Neural crest cell (in vitro differentiated cells): ENCODE measurements around the gene HSPA4. TPM values are rescaled to one million over a fixed set of nuclear protein-coding genes. Genes with fewer than 3 reads are reported as not detected.
"Not testable (repeated sequence)": the region's sequence is repeated elsewhere in the genome, so short reads cannot be mapped to it uniquely, and the experiment has no call there.

Experiments
- DNase-seq: peaks from one replicate; pipeline ENCODE4 v3.0.0; 2021; ENCODE audit warnings: low read depth, mixed read lengths, low spot score
- H3K27ac Mint-ChIP-seq: one replicate; pipeline ENCODE4 v1.8.0; 2021; ENCODE audit warnings: mild to moderate bottlenecking, mixed read lengths; ENCODE audit not compliant: unreplicated experiment
- H3K27me3 Mint-ChIP-seq: 2 replicates; pipeline ENCODE4 v1.8.0; 2021; ENCODE audit warnings: low read depth, mild to moderate bottlenecking, mixed read lengths
- H3K36me3 Mint-ChIP-seq: 2 replicates; pipeline ENCODE4 v1.8.0; 2021; ENCODE audit warnings: low read depth, mild to moderate bottlenecking, mixed read lengths
- H3K4me1 Mint-ChIP-seq: 2 replicates; pipeline ENCODE4 v1.8.0; 2021; ENCODE audit warnings: mixed read lengths
- H3K4me3 Mint-ChIP-seq: one replicate; pipeline ENCODE4 v1.8.0; 2021; ENCODE audit warnings: mild to moderate bottlenecking, mixed read lengths
- H3K9me3 Mint-ChIP-seq: 2 replicates; pipeline ENCODE4 v1.8.0; 2021; ENCODE audit warnings: mixed read lengths
- CTCF ChIP-seq: fragments of 200-600 bp; sonication (generic); conservative IDR thresholded peaks from 2 replicates; pipeline ENCODE4 v1.5.0; 2021; ENCODE audit warnings: antibody characterized with exemption, mild to moderate bottlenecking
- total RNA-seq: library from RNA; stranded (reverse); gene quantifications from 2 replicates; pipeline ENCODE4 v1.2.1, GENCODE V29; 2021

HSPA4 gene
- total RNA-seq, 1 donor from 2014 or later = 161 TPM

- DNase-seq = no peak
- Mint-ChIP-seq H3K9me3 (peaks cover 3% of the 10 kb centered on the region), H3K27me3 (peaks cover 3% of the 10 kb centered on the region), H3K36me3 (no peaks in the 10 kb centered on the region), H3K27ac (no peak overlapping the region), H3K4me3 (no peak overlapping the region), H3K4me1 (peaks cover 3% of the 10 kb centered on the region)
- no peak for TF ChIP-seq CTCF
These were observed 77.5 kb downstream of the HSPA4 start for GRCh38 chr5:133129289-133129688.

GRCh38 chr5:133129950-133130349 lies 78.1 kb downstream of the HSPA4 start:
- H3K27me3 Mint-ChIP-seq = peaks cover 3% of the 10 kb centered on the region

GRCh38 chr5:133130387-133131118 lies 78.7 kb downstream of the HSPA4 start:
- peaks cover 3% of the 10 kb centered on the region for H3K4me1 Mint-ChIP-seq
- peaks cover 3% of the 10 kb centered on the region for H3K9me3 Mint-ChIP-seq
- no peak for DNase-seq
- H3K27me3 Mint-ChIP-seq = peaks cover 3% of the 10 kb centered on the region
- H3K36me3 Mint-ChIP-seq = no peaks in the 10 kb centered on the region
- no peak for TF ChIP-seq CTCF
- no peak overlapping the region for H3K4me3 Mint-ChIP-seq
- no peak overlapping the region for H3K27ac Mint-ChIP-seq

More at GRCh38 chr5:133129950-133130349, 78.1 kb downstream of the HSPA4 start:
- Mint-ChIP-seq H3K4me1 (peaks cover 3% of the 10 kb centered on the region), H3K36me3 (no peaks in the 10 kb centered on the region), H3K27ac (no peak overlapping the region), H3K4me3 (no peak overlapping the region), H3K9me3 (peaks cover 3% of the 10 kb centered on the region)
- no peak for DNase-seq
- no peak for TF ChIP-seq CTCF

GRCh38 chr5:133132717-133133116 lies 80.9 kb downstream of the HSPA4 start:
- Mint-ChIP-seq H3K9me3 (peaks cover 3% of the 10 kb centered on the region), H3K36me3 (peaks cover 3% of the 10 kb centered on the region), H3K4me1 (peaks cover 3% of the 10 kb centered on the region), H3K27ac (no peak overlapping the region), H3K27me3 (peaks cover 15% of the 10 kb centered on the region), H3K4me3 (no peak overlapping the region)
- TF ChIP-seq CTCF = no peak
- DNase-seq = no peak

GRCh38 chr5:133133241-133133640 lies 81.4 kb downstream of the HSPA4 start:
- not testable (repeated sequence) for H3K9me3 Mint-ChIP-seq, H3K4me1 Mint-ChIP-seq, DNase-seq, H3K27ac Mint-ChIP-seq, H3K4me3 Mint-ChIP-seq, H3K36me3 Mint-ChIP-seq
- H3K27me3 Mint-ChIP-seq = peaks cover 14% of the 10 kb centered on the region

GRCh38 chr5:133136890-133137289 lies 85.1 kb downstream of the HSPA4 start:
- H3K27ac Mint-ChIP-seq, DNase-seq, H3K9me3 Mint-ChIP-seq, H3K4me1 Mint-ChIP-seq, H3K36me3 Mint-ChIP-seq, H3K4me3 Mint-ChIP-seq: not testable (repeated sequence)
- H3K27me3 Mint-ChIP-seq = peaks cover 12% of the 10 kb centered on the region
